ENCODE measurements around the gene ITPRIPL1.
A peak's percentile ranks its signal among the peaks of the same experiment; 100 is the strongest.
"Not testable (repeated sequence)": the region's sequence is repeated elsewhere in the genome, so short reads cannot be mapped to it uniquely, and the experiment has no call there.

Gene ITPRIPL1, protein sequence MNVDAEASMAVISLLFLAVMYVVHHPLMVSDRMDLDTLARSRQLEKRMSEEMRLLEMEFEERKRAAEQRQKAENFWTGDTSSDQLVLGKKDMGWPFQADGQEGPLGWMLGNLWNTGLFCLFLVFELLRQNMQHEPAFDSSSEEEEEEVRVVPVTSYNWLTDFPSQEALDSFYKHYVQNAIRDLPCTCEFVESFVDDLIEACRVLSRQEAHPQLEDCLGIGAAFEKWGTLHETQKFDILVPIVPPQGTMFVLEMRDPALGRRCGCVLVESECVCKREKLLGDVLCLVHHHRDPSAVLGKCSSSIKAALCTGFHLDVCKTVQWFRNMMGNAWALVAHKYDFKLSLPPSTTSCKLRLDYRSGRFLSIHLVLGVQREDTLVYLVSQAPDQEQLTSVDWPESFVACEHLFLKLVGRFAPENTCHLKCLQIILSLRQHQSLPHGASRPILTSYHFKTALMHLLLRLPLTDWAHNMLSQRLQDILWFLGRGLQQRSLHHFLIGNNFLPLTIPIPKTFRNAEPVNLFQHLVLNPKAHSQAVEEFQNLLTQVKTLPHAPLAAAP

DNA sequence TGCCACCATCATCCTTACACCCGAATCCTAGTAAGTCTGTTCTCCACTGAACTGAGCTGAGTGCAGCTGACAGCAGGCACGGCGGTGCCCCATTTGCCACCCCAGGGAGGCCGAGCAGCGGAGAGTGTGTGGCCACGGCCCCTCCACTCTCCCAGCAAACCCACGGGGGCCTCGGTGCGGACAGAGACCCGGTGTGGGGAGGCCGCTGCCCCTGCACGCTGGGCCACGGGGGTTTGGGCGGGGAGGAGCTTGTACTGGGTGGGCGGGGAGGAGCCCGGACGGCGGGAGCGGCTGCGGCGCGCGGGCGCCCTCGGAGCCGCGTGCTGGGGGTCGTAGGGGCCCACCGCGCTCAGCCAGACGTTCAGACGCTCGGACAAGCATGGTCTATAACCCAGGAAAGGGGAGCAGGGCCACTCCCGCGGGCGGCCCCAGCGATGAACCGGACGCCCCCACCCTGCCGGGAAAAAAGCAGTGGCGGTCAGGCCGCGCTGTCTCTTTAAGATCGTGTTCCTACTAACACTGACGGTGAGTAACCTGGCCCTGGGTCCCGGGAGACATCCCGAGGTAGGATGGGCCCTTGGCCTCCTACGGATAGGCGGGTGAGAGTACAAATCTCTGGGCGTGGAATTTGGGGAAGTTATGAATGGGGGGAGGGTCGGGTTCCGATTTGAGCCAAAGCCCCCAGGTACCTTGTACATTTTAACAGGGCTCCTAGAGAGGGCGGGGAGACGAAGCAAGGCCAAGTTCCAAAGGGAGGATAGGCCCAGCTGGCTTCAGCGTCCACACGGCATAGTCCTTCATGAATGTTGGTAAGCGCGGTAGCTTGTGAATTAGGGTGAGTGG is at the start of gene ITPRIPL1:
Gene ITPRIPL1 (plus strand): TSS at position 277 of the 843 bp plus-strand sequence. CDS start 523 bp downstream, at position 800.
- TF ChIP-seq, protein P1, sequence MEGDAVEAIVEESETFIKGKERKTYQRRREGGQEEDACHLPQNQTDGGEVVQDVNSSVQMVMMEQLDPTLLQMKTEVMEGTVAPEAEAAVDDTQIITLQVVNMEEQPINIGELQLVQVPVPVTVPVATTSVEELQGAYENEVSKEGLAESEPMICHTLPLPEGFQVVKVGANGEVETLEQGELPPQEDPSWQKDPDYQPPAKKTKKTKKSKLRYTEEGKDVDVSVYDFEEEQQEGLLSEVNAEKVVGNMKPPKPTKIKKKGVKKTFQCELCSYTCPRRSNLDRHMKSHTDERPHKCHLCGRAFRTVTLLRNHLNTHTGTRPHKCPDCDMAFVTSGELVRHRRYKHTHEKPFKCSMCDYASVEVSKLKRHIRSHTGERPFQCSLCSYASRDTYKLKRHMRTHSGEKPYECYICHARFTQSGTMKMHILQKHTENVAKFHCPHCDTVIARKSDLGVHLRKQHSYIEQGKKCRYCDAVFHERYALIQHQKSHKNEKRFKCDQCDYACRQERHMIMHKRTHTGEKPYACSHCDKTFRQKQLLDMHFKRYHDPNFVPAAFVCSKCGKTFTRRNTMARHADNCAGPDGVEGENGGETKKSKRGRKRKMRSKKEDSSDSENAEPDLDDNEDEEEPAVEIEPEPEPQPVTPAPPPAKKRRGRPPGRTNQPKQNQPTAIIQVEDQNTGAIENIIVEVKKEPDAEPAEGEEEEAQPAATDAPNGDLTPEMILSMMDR (IDR thresholded peaks at IDR 0.05; ENCODE audit: low read length, missing control alignments) = no peak
- DNase-seq (ENCODE audit: low read depth) = no peak
- peak within 1 kb of the TSS; percentile 48 for H3K4me3 ChIP-seq (replicated peaks; ENCODE audit: low read depth, low read length)

DNA sequence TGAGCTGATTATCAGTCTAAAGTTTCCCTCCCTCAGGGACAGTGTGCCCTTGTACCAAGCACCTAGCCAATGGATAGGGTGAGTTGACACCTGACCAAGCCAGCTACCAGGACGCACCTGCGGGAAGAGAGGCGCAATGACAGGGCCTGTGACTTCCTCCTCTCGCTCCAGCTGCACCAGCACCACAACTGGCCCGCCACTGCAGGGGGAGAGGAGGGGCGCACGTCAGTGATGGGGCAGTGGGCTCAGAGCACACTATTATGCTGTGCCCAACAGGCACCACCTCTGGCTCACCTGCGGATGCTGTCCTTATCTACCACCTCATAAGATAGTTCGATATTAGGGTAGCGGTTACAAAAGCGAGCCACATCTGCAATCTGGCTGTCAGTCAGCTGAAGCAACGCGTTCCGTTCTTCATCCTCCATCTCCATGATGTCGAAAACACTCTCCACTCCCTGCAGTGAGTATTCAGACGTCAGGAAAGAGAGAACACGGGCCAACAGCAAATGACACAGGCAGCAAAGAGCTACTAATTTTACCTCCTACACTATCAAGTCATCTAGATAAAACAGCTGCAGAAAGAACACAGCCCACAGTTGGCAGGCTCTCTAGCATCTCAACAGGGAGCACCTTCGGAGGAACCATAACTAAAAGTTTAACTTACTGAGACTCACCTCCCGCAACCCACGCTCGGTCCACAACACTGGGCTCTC is 48.2 kb upstream of the ITPRIPL1 start:
- DNase-seq (ENCODE audit: low read depth) = no peak
- TF ChIP-seq, protein P1 (IDR thresholded peaks at IDR 0.05; ENCODE audit: low read length, missing control alignments) = no peak
- H3K4me3 ChIP-seq (replicated peaks; ENCODE audit: low read depth, low read length) = no peak overlapping the region

DNA sequence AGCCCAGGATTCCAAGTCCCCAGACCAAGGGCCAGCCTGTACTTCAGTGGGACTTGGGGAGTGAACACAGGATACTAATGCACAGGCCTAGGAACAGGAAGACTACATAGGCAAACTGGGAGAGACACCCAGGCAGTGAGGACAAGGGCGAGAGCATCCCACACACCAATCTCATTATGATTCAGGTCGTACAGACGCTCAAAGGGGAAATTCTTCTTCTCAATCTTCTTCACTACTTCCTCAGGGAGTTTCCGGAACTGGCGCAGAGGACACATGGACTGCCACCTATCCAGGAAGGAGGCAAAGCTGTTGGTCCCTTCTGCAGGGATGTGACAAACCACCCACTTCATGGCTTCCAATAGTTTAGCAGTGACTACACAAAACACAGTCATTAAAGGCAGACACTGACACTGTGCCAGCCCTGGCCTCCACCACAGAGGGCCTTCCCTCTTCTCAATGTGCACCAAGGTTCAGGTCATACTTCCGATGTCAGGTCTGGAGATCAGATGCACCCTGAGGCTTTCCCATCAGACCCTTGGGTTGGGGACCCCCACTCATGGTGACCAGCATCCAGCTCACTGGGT is 37.8 kb upstream of the ITPRIPL1 start:
- H3K4me3 ChIP-seq (replicated peaks; ENCODE audit: low read depth, low read length) = no peak overlapping the region
- TF ChIP-seq, protein P1 (IDR thresholded peaks at IDR 0.05; ENCODE audit: low read length, missing control alignments) = no peak
- no peak for DNase-seq (ENCODE audit: low read depth)

DNA sequence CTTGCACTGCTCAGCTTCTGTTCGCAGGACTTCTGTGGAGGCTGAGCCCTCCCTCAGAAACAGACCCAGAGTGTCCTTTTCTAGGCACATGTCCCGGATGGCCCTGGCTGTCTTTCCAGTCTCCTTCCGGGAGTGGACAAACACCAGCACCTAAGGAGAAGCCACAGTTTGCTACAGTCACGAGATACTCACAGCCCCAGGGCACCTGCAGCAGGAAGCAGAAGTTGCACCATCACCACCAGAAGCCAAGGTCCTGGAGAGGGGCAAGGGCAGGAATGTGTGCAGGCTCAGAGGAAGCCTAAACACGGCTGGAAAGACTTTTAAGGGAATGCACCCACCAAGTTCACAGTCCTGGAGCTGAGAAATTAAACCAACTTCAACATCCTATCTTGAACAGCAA is 33.4 kb upstream of the ITPRIPL1 start:
- no peak overlapping the region for H3K4me3 ChIP-seq (replicated peaks; ENCODE audit: low read depth, low read length)
- DNase-seq (ENCODE audit: low read depth) = no peak
- TF ChIP-seq, protein P1 (IDR thresholded peaks at IDR 0.05; ENCODE audit: low read length, missing control alignments) = no peak

DNA sequence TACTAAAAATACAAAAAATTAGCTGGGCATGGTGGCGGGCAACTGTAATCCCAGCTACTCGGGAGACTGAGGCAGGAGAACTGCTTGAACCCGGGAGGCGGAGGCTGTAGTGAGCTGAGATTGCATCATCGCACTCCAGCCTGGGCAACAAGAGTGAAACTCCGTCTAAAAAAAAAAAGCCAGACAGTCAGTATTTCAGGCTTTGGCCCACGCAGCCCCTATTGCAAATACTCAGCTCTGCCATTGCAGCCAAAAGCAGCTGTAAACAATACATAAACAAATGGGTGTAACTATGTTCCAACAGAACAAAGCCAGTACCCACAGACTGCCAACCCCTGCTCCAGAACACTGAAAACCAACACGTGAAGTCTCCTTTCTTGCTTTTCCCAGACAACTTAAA is 30.8 kb upstream of the ITPRIPL1 start:
- not testable (repeated sequence) for H3K4me3 ChIP-seq (replicated peaks; ENCODE audit: low read depth, low read length); DNase-seq (ENCODE audit: low read depth)

DNA sequence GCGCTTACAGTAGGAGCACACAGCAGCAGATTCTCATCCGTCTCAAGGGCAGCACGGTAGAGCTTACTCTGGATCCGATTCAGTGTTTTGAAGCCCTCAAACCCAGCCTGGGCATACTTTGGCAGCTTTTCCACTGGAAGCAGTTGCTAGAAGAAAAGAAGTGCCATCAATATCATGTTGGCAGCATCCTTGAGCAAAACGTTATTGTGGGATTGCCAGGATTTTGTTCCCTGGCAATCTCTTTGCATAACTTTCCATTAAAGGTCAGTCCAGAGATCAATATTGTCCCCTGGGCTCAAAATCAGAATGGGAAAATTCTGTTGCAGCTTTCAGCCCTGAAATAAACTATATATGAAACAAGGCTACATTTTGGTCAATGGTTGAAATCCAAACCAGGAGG is 28.2 kb upstream of the ITPRIPL1 start:
- H3K4me3 ChIP-seq (replicated peaks; ENCODE audit: low read depth, low read length) = no peak overlapping the region
- DNase-seq (ENCODE audit: low read depth) = no peak
- TF ChIP-seq, protein P1 (IDR thresholded peaks at IDR 0.05; ENCODE audit: low read length, missing control alignments) = no peak
